ENCODE data around the gene IRX6.

IRX6 gene

DNA sequence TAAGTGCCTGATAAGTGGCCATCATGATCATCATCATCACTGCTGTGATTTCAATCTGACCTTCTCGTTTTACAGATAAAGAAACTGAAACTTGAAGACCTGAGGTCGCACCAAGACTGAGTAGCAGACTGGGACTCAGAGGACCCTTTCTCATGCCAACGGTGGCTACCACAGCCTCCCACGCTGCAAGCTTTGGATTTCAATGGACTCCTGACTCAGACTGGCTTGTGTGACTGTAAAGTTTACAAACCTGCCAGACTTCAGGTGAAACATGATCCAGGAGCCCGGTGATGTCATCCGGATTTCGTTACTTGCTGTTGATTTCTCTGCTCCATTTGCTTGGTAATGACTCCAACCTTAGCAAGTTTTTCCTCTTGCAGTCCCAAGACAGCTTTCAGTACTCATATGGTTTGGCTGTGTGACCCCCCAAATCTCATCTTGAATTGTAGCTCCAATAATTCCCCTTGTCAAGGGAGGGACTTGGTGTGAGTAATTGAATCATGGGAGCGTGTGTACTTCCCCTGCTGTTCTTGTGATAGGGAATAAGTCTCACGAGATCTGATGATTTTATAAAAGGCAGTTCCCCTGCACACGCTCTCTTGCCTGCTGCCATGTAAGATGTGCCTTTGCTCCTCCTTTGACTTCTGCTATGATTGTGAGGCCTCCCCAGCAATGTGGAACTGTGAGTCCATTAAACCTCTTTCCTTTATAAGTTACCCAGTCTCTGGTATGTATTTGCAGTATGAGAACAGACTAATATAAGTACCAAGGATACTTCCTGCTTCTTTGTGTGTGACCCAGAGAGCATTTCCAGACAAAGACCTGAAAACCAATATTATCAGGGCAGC is 26.7 kb upstream of the IRX6 start:
- H3K36me3 ChIP-seq (replicated peaks in 1 of 2; ENCODE audit: control insufficient read depth in 2 of 2, insufficient read depth in 2 of 2, low read length in 2 of 2), result no peaks in the 10 kb centered on the region
- H3K4me2 ChIP-seq (ENCODE audit: insufficient read depth, low read length, poor library complexity, severe bottlenecking), result no peak overlapping the region
- no peaks in the 10 kb centered on the region for H3K79me1 ChIP-seq (ENCODE audit: low read depth, low read length)
- no peak overlapping the region for H3K9ac ChIP-seq (ENCODE audit: low read depth, low read length, poor library complexity)
- no peak overlapping the region for H3K14ac ChIP-seq (ENCODE audit: low read length)
- no peak overlapping the region for H4K91ac ChIP-seq (ENCODE audit: low read depth, low read length, poor library complexity)
- H2AFZ ChIP-seq (ENCODE audit: low read length), result no peak overlapping the region
- H2BK12ac ChIP-seq (ENCODE audit: low read length), result no peak overlapping the region
- no peak overlapping the region for H3K27ac ChIP-seq (replicated peaks; ENCODE audit: low read length)
- no peak overlapping the region for H4K8ac ChIP-seq (ENCODE audit: low read depth, low read length)
- WGBS, 2 donors (ENCODE audit: extremely low coverage in 2 of 2, insufficient read length in 2 of 2, insufficient replicate concordance in 1 of 2), result no CpG with 5 or more reads among the region's 10 CpGs
- H3K4me3 ChIP-seq (ENCODE audit: low read length in 2 of 2), result no peak overlapping the region
- H2AK5ac ChIP-seq (ENCODE audit: low read depth, low read length), result no peak overlapping the region
- H2BK15ac ChIP-seq (ENCODE audit: low read length), result no peak overlapping the region
- H3K27me3 ChIP-seq (ENCODE audit: control insufficient read depth in 3 of 3, insufficient read depth in 3 of 3, low read depth in 1 of 3, low read length in 3 of 3), result peaks cover 0 to 9% (median 0%) of the 10 kb centered on the region in 3 experiments
- H3K4ac ChIP-seq (ENCODE audit: low read length), result no peak overlapping the region
- H3K18ac ChIP-seq (ENCODE audit: low read length), result no peak overlapping the region
- peaks cover 6 to 10% of the 10 kb centered on the region in 2 donors for H3K4me1 ChIP-seq (ENCODE audit: control insufficient read depth in 2 of 2, insufficient read depth in 1 of 2, low read depth in 1 of 2, low read length in 2 of 2)
- H3K23ac ChIP-seq (ENCODE audit: low read depth, low read length, poor library complexity), result no peak overlapping the region
- H3K9me3 ChIP-seq (replicated peaks in 1 of 2; ENCODE audit: control insufficient read depth in 2 of 2, insufficient read depth in 1 of 2, low read depth in 1 of 2, low read length in 2 of 2), result no peaks in the 10 kb centered on the region
- DNase-seq (ENCODE audit: low spot score), result no peak
- H2BK5ac ChIP-seq (ENCODE audit: low read length), result no peak overlapping the region
- no peak overlapping the region for H2BK120ac ChIP-seq (ENCODE audit: low read depth, low read length)

- Histone ChIP-seq H2BK5ac (ENCODE audit: low read length) (no peak overlapping the region), H3K9me3 (replicated peaks in 1 of 2; ENCODE audit: control insufficient read depth in 2 of 2, insufficient read depth in 1 of 2, low read depth in 1 of 2, low read length in 2 of 2) (no peaks in the 10 kb centered on the region)
- WGBS, 2 donors (ENCODE audit: extremely low coverage in 2 of 2, insufficient read length in 2 of 2, insufficient replicate concordance in 1 of 2), result no CpG with 5 or more reads among the region's 1 CpG
These were observed 26.0 kb upstream of the IRX6 start for GRCh38 chr16:55297910-55298479.

DNA sequence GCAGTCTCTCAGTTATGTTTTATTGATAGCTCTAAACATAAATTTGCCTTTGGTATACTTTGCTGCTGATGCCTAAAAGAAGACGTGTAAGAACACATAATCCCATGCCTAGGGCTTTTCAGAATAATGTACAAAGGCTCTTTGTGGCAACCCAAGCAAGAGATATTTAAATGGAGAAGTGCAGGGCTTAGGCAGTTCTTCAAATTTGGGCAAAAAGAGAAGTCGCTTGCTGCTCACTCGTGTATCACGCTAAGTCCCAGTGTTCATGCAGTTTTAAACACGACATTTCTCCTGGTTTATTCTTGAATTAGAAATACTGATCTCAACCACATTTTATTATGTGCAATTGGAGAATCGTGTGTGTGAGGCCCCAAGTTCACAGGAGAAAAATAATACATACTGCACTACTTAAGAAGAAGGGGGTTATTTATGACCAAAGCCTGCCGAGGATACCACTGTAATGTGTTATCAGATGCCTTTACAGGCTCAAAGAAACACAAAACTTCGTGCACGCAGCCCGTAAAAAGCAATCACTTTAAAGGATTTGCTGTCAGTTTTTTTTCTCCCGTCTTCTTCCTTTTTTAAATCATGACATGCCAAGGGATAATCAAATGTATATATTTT is 22.5 kb upstream of the IRX6 start:
- Histone ChIP-seq H4K91ac (ENCODE audit: low read depth, low read length, poor library complexity) (no peak overlapping the region), H3K27me3 (ENCODE audit: control insufficient read depth in 3 of 3, insufficient read depth in 3 of 3, low read depth in 1 of 3, low read length in 3 of 3) (peaks cover 0 to 6% (median 0%) of the 10 kb centered on the region in 3 experiments), H3K18ac (ENCODE audit: low read length) (no peak overlapping the region), H3K4me3 (ENCODE audit: low read length in 2 of 2) (no peak overlapping the region), H3K4me1 (ENCODE audit: control insufficient read depth in 2 of 2, insufficient read depth in 1 of 2, low read depth in 1 of 2, low read length in 2 of 2) (peaks cover 0 to 5% of the 10 kb centered on the region in 2 donors), H3K4me2 (ENCODE audit: insufficient read depth, low read length, poor library complexity, severe bottlenecking) (no peak overlapping the region), H3K79me1 (ENCODE audit: low read depth, low read length) (no peaks in the 10 kb centered on the region), H3K14ac (ENCODE audit: low read length) (no peak overlapping the region), H3K9ac (ENCODE audit: low read depth, low read length, poor library complexity) (no peak overlapping the region), H2AFZ (ENCODE audit: low read length) (no peak overlapping the region), H3K27ac (replicated peaks; ENCODE audit: low read length) (no peak overlapping the region), H2BK120ac (ENCODE audit: low read depth, low read length) (no peak overlapping the region), H2AK5ac (ENCODE audit: low read depth, low read length) (no peak overlapping the region), H4K8ac (ENCODE audit: low read depth, low read length) (no peak overlapping the region), H2BK15ac (ENCODE audit: low read length) (no peak overlapping the region), H2BK5ac (ENCODE audit: low read length) (no peak overlapping the region), H3K9me3 (replicated peaks in 1 of 2; ENCODE audit: control insufficient read depth in 2 of 2, insufficient read depth in 1 of 2, low read depth in 1 of 2, low read length in 2 of 2) (no peaks in the 10 kb centered on the region), H2BK12ac (ENCODE audit: low read length) (no peak overlapping the region), H3K23ac (ENCODE audit: low read depth, low read length, poor library complexity) (no peak overlapping the region), H3K4ac (ENCODE audit: low read length) (no peak overlapping the region), H3K36me3 (replicated peaks in 1 of 2; ENCODE audit: control insufficient read depth in 2 of 2, insufficient read depth in 2 of 2, low read length in 2 of 2) (no peaks in the 10 kb centered on the region)
- WGBS, 2 donors (ENCODE audit: extremely low coverage in 2 of 2, insufficient read length in 2 of 2, insufficient replicate concordance in 1 of 2), result no CpG with 5 or more reads among the region's 11 CpGs
- DNase-seq (ENCODE audit: low spot score), result no peak

More at GRCh38 chr16:55297910-55298479, 26.0 kb upstream of the IRX6 start:
- H3K14ac ChIP-seq (ENCODE audit: low read length), result no peak overlapping the region
- no peak overlapping the region for H3K27ac ChIP-seq (replicated peaks; ENCODE audit: low read length)
- no peak overlapping the region for H3K9ac ChIP-seq (ENCODE audit: low read depth, low read length, poor library complexity)
- DNase-seq (ENCODE audit: low spot score), result no peak
- H4K8ac ChIP-seq (ENCODE audit: low read depth, low read length), result no peak overlapping the region
- no peak overlapping the region for H2BK12ac ChIP-seq (ENCODE audit: low read length)
- no peak overlapping the region for H3K4ac ChIP-seq (ENCODE audit: low read length)
- H4K91ac ChIP-seq (ENCODE audit: low read depth, low read length, poor library complexity), result no peak overlapping the region
- no peak overlapping the region for H3K4me3 ChIP-seq (ENCODE audit: low read length in 2 of 2)
- no peak overlapping the region for H3K4me2 ChIP-seq (ENCODE audit: insufficient read depth, low read length, poor library complexity, severe bottlenecking)
- H3K4me1 ChIP-seq (ENCODE audit: control insufficient read depth in 2 of 2, insufficient read depth in 1 of 2, low read depth in 1 of 2, low read length in 2 of 2), result peaks cover 0 to 8% of the 10 kb centered on the region in 2 donors
- H2AK5ac ChIP-seq (ENCODE audit: low read depth, low read length), result no peak overlapping the region
- peaks cover 0 to 6% (median 0%) of the 10 kb centered on the region in 3 experiments for H3K27me3 ChIP-seq (ENCODE audit: control insufficient read depth in 3 of 3, insufficient read depth in 3 of 3, low read depth in 1 of 3, low read length in 3 of 3)
- H2AFZ ChIP-seq (ENCODE audit: low read length), result no peak overlapping the region
- H2BK15ac ChIP-seq (ENCODE audit: low read length), result no peak overlapping the region
- no peaks in the 10 kb centered on the region for H3K79me1 ChIP-seq (ENCODE audit: low read depth, low read length)
- H2BK120ac ChIP-seq (ENCODE audit: low read depth, low read length), result no peak overlapping the region
- no peak overlapping the region for H3K23ac ChIP-seq (ENCODE audit: low read depth, low read length, poor library complexity)
- H3K18ac ChIP-seq (ENCODE audit: low read length), result no peak overlapping the region
- H3K36me3 ChIP-seq (replicated peaks in 1 of 2; ENCODE audit: control insufficient read depth in 2 of 2, insufficient read depth in 2 of 2, low read length in 2 of 2), result no peaks in the 10 kb centered on the region

DNA sequence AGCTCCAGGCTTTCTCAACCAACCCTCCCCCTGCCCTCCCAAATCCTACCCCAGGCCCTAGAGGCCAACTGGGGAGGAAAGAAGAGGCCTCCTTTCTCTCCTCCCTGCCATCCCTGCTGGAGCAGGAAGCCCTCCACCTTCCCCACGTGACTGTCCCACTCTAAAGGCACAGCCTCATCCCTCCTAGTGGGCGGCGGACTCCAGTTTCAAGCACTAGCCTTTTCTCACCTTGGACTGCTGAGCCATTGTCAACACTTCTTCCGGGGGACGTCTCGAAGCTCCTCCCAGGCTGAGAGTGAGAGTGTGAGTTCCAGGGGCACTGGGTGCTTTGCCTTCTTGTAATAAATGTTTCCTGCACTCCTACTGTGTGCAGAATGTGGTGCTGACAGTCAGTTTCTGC is 21.4 kb upstream of the IRX6 start:
- Histone ChIP-seq H2BK120ac (ENCODE audit: low read depth, low read length) (no peak overlapping the region), H3K27ac (replicated peaks; ENCODE audit: low read length) (no peak overlapping the region), H3K4ac (ENCODE audit: low read length) (no peak overlapping the region), H3K79me1 (ENCODE audit: low read depth, low read length) (no peaks in the 10 kb centered on the region), H3K9me3 (replicated peaks in 1 of 2; ENCODE audit: control insufficient read depth in 2 of 2, insufficient read depth in 1 of 2, low read depth in 1 of 2, low read length in 2 of 2) (no peaks in the 10 kb centered on the region), H2BK5ac (ENCODE audit: low read length) (no peak overlapping the region), H3K4me2 (ENCODE audit: insufficient read depth, low read length, poor library complexity, severe bottlenecking) (no peak overlapping the region), H3K18ac (ENCODE audit: low read length) (no peak overlapping the region), H3K14ac (ENCODE audit: low read length) (no peak overlapping the region), H2BK15ac (ENCODE audit: low read length) (no peak overlapping the region), H3K4me1 (ENCODE audit: control insufficient read depth in 2 of 2, insufficient read depth in 1 of 2, low read depth in 1 of 2, low read length in 2 of 2) (peaks cover 0 to 5% of the 10 kb centered on the region in 2 donors), H2AK5ac (ENCODE audit: low read depth, low read length) (no peak overlapping the region), H4K91ac (ENCODE audit: low read depth, low read length, poor library complexity) (no peak overlapping the region), H2AFZ (ENCODE audit: low read length) (peak overlapping the region; percentile 43), H3K27me3 (ENCODE audit: control insufficient read depth in 3 of 3, insufficient read depth in 3 of 3, low read depth in 1 of 3, low read length in 3 of 3) (peaks cover 0 to 6% (median 0%) of the 10 kb centered on the region in 3 experiments), H3K9ac (ENCODE audit: low read depth, low read length, poor library complexity) (peak overlapping the region; percentile 9), H3K4me3 (ENCODE audit: low read length in 2 of 2) (no peak overlapping the region), H3K36me3 (replicated peaks in 1 of 2; ENCODE audit: control insufficient read depth in 2 of 2, insufficient read depth in 2 of 2, low read length in 2 of 2) (no peaks in the 10 kb centered on the region), H3K23ac (ENCODE audit: low read depth, low read length, poor library complexity) (no peak overlapping the region), H2BK12ac (ENCODE audit: low read length) (no peak overlapping the region), H4K8ac (ENCODE audit: low read depth, low read length) (no peak overlapping the region)
- no CpG with 5 or more reads among the region's 6 CpGs for WGBS, 2 donors (ENCODE audit: extremely low coverage in 2 of 2, insufficient read length in 2 of 2, insufficient replicate concordance in 1 of 2)
- DNase-seq (ENCODE audit: low spot score), result no peak
